ENCODE measurements around the gene PTGER3. TPM values are rescaled to one million over a fixed set of nuclear protein-coding genes. Genes with fewer than 3 reads are reported as not detected.

Gene PTGER3
- total and polyA plus RNA-seq, 10 of the 15 experiments (the other 5 are each of a cell fraction or from before 2014, with no cell fraction given), result under 0.01 to 0.04 (median 0.02) TPM; not detected in 7

DNA sequence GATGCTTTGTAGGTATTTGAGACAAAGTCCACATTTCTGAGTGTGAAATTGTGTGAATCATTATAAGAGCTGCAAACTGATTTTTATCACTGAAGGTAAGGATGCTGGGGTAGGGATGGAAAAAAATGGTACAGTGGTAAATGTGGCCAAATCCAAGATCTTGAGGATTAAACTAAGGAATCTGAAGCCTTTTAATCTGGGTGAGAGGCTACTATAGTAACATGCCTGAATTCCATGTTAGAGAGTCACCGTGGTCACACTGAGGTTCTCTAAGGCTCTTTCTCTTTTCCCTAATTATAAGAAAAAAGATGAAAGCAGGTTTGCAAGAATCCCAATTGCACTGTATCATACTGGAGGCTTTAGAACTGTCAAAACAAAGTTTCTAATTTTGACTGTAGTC, 17.6 kb downstream of the PTGER3 start:
- Histone ChIP-seq H3K79me2 (ENCODE audit: control insufficient read depth, insufficient read depth, low read length) (no peaks in the 10 kb centered on the region), H3K36me3 (ENCODE audit: control insufficient read depth in 2 of 2, insufficient read depth in 2 of 2, low read length in 1 of 2) (no peaks in the 10 kb centered on the region), H3K9me3 (replicated peaks; ENCODE audit: control insufficient read depth, insufficient read depth, low read length) (no peaks in the 10 kb centered on the region), H3K27me3 (replicated peaks in 1 of 2; ENCODE audit: control insufficient read depth in 2 of 2, insufficient read depth in 2 of 2, low read length in 1 of 2) (no peaks in the 10 kb centered on the region; a peak in 1 of 4 replicates), H3K4me1 (ENCODE audit: control insufficient read depth, insufficient read depth, low read length) (no peaks in the 10 kb centered on the region), H2AFZ (ENCODE audit: control insufficient read depth, low read depth, low read length) (no peak overlapping the region), H3K9ac (ENCODE audit: control insufficient read depth, insufficient read depth, low read length) (no peak overlapping the region), H3K4me2 (ENCODE audit: control insufficient read depth, insufficient read depth) (no peak overlapping the region), H3K4me3 (no peak overlapping the region), H3K27ac (ENCODE audit: control insufficient read depth, insufficient read depth) (no peak overlapping the region), H4K20me1 (ENCODE audit: control insufficient read depth, insufficient read depth) (no peaks in the 10 kb centered on the region)
- in situ Hi-C loops (cut with MboI), result no loop called here
- ChIA-PET RAD21 (ENCODE audit: unreplicated experiment) (no interaction called here), SMC1A (ENCODE audit: uncharacterized antibody, unreplicated experiment) (no interaction called here), POLR2A (no interaction called here), CTCF (no interaction called here)
- DNase-seq (ENCODE audit: low read depth, low spot score) (no peak), FAIRE-seq (no peak), ATAC-seq (no peak)
- TF ChIP-seq CHD1 (IDR thresholded peaks at IDR 0.05; ENCODE audit: low read depth, low read length) (no peak), STAT1 (conservative IDR thresholded peaks at IDR 0.05) (no peak), RELA (IDR thresholded peaks at IDR 0.05; ENCODE audit: borderline replicate concordance, partially characterized antibody) (no peak), KAT2A (conservative IDR thresholded peaks at IDR 0.05; ENCODE audit: control insufficient read depth, low read depth, low read length) (no peak), ZNF207 (IDR thresholded peaks at IDR 0.05; ENCODE audit: borderline replicate concordance) (no peak), TBL1XR1 (IDR thresholded peaks at IDR 0.05; ENCODE audit: low read depth, low read length) (no peak), CREB1 (IDR thresholded peaks at IDR 0.05; ENCODE audit: low read depth) (no peak), RAD21 (IDR thresholded peaks at IDR 0.05; ENCODE audit: insufficient read depth, low read depth, low read length) (no peak), ZNF622 (IDR thresholded peaks at IDR 0.05) (no peak), RFX5 (IDR thresholded peaks at IDR 0.05; ENCODE audit: low read depth, low read length) (no peak)
- TF ChIP-seq, protein P1, sequence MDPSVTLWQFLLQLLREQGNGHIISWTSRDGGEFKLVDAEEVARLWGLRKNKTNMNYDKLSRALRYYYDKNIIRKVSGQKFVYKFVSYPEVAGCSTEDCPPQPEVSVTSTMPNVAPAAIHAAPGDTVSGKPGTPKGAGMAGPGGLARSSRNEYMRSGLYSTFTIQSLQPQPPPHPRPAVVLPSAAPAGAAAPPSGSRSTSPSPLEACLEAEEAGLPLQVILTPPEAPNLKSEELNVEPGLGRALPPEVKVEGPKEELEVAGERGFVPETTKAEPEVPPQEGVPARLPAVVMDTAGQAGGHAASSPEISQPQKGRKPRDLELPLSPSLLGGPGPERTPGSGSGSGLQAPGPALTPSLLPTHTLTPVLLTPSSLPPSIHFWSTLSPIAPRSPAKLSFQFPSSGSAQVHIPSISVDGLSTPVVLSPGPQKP (IDR thresholded peaks at IDR 0.05; ENCODE audit: low read depth, low read length), result no peak
- TF ChIP-seq, protein P2, sequence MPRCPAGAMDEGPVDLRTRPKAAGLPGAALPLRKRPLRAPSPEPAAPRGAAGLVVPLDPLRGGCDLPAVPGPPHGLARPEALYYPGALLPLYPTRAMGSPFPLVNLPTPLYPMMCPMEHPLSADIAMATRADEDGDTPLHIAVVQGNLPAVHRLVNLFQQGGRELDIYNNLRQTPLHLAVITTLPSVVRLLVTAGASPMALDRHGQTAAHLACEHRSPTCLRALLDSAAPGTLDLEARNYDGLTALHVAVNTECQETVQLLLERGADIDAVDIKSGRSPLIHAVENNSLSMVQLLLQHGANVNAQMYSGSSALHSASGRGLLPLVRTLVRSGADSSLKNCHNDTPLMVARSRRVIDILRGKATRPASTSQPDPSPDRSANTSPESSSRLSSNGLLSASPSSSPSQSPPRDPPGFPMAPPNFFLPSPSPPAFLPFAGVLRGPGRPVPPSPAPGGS (IDR thresholded peaks at IDR 0.05; ENCODE audit: borderline replicate concordance, insufficient read depth, low read depth, low read length, poor library complexity, severe bottlenecking), result no peak
- WGBS (ENCODE audit: insufficient coverage, insufficient replicate concordance, low lambda C conversion rate, missing lambda C conversion rate), result 43% methylated on average over 1 of the region's 1 CpG
- BruUV-seq (replicated peaks), result no TSS peak
- intact Hi-C loops (cut with micrococcal nuclease; ENCODE audit: unreplicated experiment), result no loop called here

Measured in GM12878 (cell line).